ENCODE results near the gene ST3GAL3.

DNA sequence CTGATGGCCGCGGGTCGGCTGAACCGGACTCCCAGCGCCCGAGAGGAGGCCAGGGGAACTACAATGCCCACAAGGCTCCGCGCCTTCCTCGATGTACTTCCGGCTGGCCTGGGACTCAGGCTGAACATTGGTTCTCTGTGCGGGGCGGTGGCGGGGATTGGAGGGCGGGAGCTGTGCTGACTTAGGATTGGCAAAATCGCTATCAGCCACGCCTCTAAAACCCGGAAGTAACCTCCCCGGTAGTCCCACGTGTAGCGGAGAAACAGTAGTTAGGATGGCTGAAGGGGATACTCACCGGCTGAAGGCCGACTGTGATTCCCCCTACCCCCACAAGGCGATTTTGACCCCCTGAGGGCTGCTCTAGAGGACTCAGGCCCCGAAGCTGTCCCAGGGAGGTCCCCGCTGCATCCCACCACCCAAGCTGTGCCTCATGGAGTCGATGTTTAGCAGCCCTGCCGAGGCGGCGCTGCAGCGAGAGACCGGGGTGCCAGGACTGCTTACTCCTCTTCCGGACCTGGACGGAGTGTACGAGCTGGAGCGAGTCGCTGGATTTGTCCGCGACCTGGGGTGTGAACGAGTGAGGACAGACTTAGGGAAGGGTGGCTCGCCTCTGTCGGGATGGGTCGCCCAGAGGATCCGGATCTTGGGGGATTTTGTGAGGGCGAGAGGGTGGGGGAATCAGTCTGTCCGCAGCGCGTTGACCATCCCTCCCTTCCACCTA lies 262.6 kb downstream of the ST3GAL3 start, which contains the start of gene DPH2:
- TF ChIP-seq, protein P1, sequence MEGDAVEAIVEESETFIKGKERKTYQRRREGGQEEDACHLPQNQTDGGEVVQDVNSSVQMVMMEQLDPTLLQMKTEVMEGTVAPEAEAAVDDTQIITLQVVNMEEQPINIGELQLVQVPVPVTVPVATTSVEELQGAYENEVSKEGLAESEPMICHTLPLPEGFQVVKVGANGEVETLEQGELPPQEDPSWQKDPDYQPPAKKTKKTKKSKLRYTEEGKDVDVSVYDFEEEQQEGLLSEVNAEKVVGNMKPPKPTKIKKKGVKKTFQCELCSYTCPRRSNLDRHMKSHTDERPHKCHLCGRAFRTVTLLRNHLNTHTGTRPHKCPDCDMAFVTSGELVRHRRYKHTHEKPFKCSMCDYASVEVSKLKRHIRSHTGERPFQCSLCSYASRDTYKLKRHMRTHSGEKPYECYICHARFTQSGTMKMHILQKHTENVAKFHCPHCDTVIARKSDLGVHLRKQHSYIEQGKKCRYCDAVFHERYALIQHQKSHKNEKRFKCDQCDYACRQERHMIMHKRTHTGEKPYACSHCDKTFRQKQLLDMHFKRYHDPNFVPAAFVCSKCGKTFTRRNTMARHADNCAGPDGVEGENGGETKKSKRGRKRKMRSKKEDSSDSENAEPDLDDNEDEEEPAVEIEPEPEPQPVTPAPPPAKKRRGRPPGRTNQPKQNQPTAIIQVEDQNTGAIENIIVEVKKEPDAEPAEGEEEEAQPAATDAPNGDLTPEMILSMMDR (IDR thresholded peaks at IDR 0.05) = peak in 1 of 3 donors; percentile 37
- no peak for TF ChIP-seq POLR2A (IDR thresholded peaks at IDR 0.05)

Measured in breast epithelium (tissue), 3 donors.